GM12865 (cell line): Measurements from ENCODE around the gene ZCCHC24.

Source experiments
- DNase-seq: peaks from one replicate; pipeline ENCODE4 v3.0.0; 2010; ENCODE audit warnings: low read depth
- H3K4me3 ChIP-seq: 2 replicates; pipeline ENCODE4 v1.5.1; 2011; ENCODE audit warnings: mild to moderate bottlenecking, low read depth, low read length, control low read depth
- CTCF ChIP-seq: IDR thresholded peaks from 2 replicates; pipeline ENCODE4 v1.5.1; 2011; ENCODE audit warnings: low read length, control low read depth, low read depth, inconsistent platforms; ENCODE audit not compliant: insufficient read depth; ENCODE audit errors: missing control alignments

Gene ZCCHC24

GRCh38 chr10:79376078-79376628 lies 69.3 kb downstream of the ZCCHC24 start:
- TF ChIP-seq CTCF: no peak
- DNase-seq: no peak
- H3K4me3 ChIP-seq: no peak overlapping the region

- no peak overlapping the region for H3K4me3 ChIP-seq
- no peak for DNase-seq
- TF ChIP-seq CTCF: no peak
Measured at GRCh38 chr10:79375321-79376077, 69.9 kb downstream of the ZCCHC24 start.

GRCh38 chr10:79374312-79375191 lies 70.9 kb downstream of the ZCCHC24 start:
- no peak overlapping the region for H3K4me3 ChIP-seq
- peak; percentile 66 for DNase-seq
- TF ChIP-seq CTCF: peak; percentile 95

- DNase-seq: no peak
- H3K4me3 ChIP-seq: no peak overlapping the region
- no peak for TF ChIP-seq CTCF
Measured at GRCh38 chr10:79372871-79373270, 72.6 kb downstream of the ZCCHC24 start.

- no peak overlapping the region for H3K4me3 ChIP-seq
- no peak for TF ChIP-seq CTCF
- DNase-seq: no peak
Measured at GRCh38 chr10:79367426-79368189, 77.8 kb downstream of the ZCCHC24 start.

- no peak overlapping the region for H3K4me3 ChIP-seq
- TF ChIP-seq CTCF: no peak
- no peak for DNase-seq
Measured at GRCh38 chr10:79361726-79362397, 83.6 kb downstream of the ZCCHC24 start.
